SH-SY5Y (cell line): ENCODE measurements around the gene FUNDC2.

ENCODE experiments used
- GATA2 ChIP-seq: IDR thresholded peaks from 2 replicates; pipeline ENCODE4 v1.6.1; 2011; ENCODE audit warnings: mild to moderate bottlenecking, low read depth, low read length
- GATA3 ChIP-seq: IDR thresholded peaks from 2 replicates; pipeline ENCODE4 v1.6.1; 2011; ENCODE audit warnings: low read depth, mild to moderate bottlenecking, low read length, moderate library complexity

DNA sequence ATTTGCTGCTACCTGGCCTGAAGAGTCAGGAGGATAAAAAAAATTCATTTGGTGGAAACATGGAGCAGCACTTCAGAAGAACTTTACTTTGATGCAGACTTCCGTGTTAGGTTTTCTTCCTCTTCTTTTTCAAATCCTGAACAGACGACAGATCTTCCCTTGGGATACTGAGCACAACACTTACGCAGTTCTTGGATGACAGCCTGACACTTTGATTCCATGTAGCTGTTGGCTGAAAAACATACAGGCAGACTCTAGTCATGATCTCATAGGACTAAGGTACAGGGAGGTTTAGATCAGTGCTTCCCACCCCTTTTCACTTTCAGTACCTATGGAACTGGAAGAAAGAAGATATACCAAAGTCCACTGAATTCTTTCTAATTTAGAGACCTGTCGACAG lies 35.1 kb downstream of the FUNDC2 start:
- no peak for TF ChIP-seq GATA3
- no peak for TF ChIP-seq GATA2
